K562 (cell line): ENCODE data around the gene RHOF. TPM values are rescaled to one million over a fixed set of nuclear protein-coding genes. Genes with fewer than 3 reads are reported as not detected.

Source experiments
- BRF2 ChIP-seq: IDR thresholded peaks from 3 replicates; pipeline ENCODE4 v1.6.1; 2011; ENCODE audit warnings: borderline replicate concordance, mild to moderate bottlenecking; ENCODE audit not compliant: insufficient read length, insufficient read depth
- CTCF ChIP-seq, 3 experiments: IDR thresholded peaks in 2 of 3; conservative IDR thresholded peaks in 1 of 3; 2 replicates each; pipeline ENCODE4 v1.5.1; 2011 to 2012; ENCODE audit warnings: low read length in 3 of 3, mild to moderate bottlenecking in 3 of 3, control low read depth in 2 of 3, improper control_type of control experiment in 1 of 3, inconsistent platforms in 1 of 3, low read depth in 1 of 3, mixed read lengths in 1 of 3, moderate library complexity in 1 of 3; ENCODE audit not compliant: insufficient read depth in 2 of 3
- EGR1 ChIP-seq: fragments of 450-650 bp; conservative IDR thresholded peaks from 2 replicates; pipeline ENCODE4 v1.6.1; 2017; ENCODE audit warnings: mild to moderate bottlenecking
- GABPB2 ChIP-seq: fragments of 250-450 bp; sonication (Bioruptor Pico); conservative IDR thresholded peaks from 2 replicates; pipeline ENCODE4 v1.5.1; 2021; ENCODE audit warnings: mild to moderate bottlenecking
- HNRNPH1 ChIP-seq: fragments of 200-400 bp; formaldehyde crosslinking; optimal IDR thresholded peaks from 2 replicates; pipeline ENCODE3; 2017; ENCODE audit warnings: low read depth, mild to moderate bottlenecking, low read length, moderate library complexity
- PHF8 ChIP-seq: fragments of 200-600 bp; sonication (generic); IDR thresholded peaks from 2 replicates; pipeline ENCODE4 v1.6.1; 2012; ENCODE audit warnings: mixed run types, mild to moderate bottlenecking, inconsistent platforms, low read length, moderate library complexity, borderline replicate concordance
- RBM39 ChIP-seq: fragments of 200-400 bp; formaldehyde crosslinking; optimal IDR thresholded peaks from 2 replicates; pipeline ENCODE3; 2018; ENCODE audit warnings: low read depth, low read length
- TOE1 ChIP-seq, 2 experiments: fragments of 450-650 bp in 1 of 2; sonication (generic) in 1 of 2; formaldehyde crosslinking in 1 of 2; IDR thresholded peaks; 2 replicates each; pipeline versions ENCODE4 v1.7.1 to v1.8.0; 2016 to 2022; ENCODE audit warnings: borderline replicate concordance in 2 of 2, mild to moderate bottlenecking in 2 of 2, antibody characterized with exemption in 1 of 2, inconsistent platforms in 1 of 2, low read depth in 1 of 2, missing genetic modification reagents in 1 of 2, moderate library complexity in 1 of 2
- ZFP1 ChIP-seq: fragments of 450-650 bp; formaldehyde crosslinking; IDR thresholded peaks from 2 replicates; pipeline ENCODE4 v1.4.0; 2020; ENCODE audit warnings: mild to moderate bottlenecking, mixed read lengths
- ZNF140 ChIP-seq: fragments of 250-450 bp; sonication (Bioruptor Pico); IDR thresholded peaks from 2 replicates; pipeline ENCODE4 v1.8.0; 2021; ENCODE audit warnings: moderate library complexity, mild to moderate bottlenecking, inconsistent platforms
- ZNF395 ChIP-seq: fragments of 200-800 bp; sonication (Bioruptor generic); IDR thresholded peaks from 2 replicates; pipeline ENCODE4 v1.6.1; 2017; ENCODE audit warnings: missing genetic modification characterization, missing compliant biosample characterization
- polyA plus RNA-seq, 8 experiments: library from polyadenylated mRNA; depleted of rRNA in 4 of 8; stranded (reverse) in 5 of 8; unstranded in 3 of 8; fragments of >200 nt; fragmentation: Nextera tagmentation in 2 of 8; fragmentation: Illumina TruSeq in 1 of 8; extraction: Ambion mirVana in 2 of 8; extraction: Trizol in 1 of 8; gene quantifications; 2 replicates each; pipeline versions ENCODE4 v1.2.1 to v1.2.3, GENCODE V29; 2011 to 2014; ENCODE audit warnings: inconsistent platforms in 1 of 8, missing spikeins in 1 of 8
- total RNA-seq, 7 experiments: library from RNA; depleted of rRNA in 6 of 7; stranded (reverse); fragments of >200 nt in 6 of 7; fragmentation: Illumina TruSeq in 2 of 7; extraction: Trizol in 2 of 7; gene quantifications; 2 replicates each; pipeline versions ENCODE4 v1.2.1 to v1.2.3, GENCODE V29; 2011 to 2021; ENCODE audit warnings: low replicate concordance in 1 of 7
- TF ChIP-seq, protein P1 (sequence below): sonication (generic); formaldehyde crosslinking; IDR thresholded peaks from 2 replicates; pipeline ENCODE4 v1.8.0; 2022; ENCODE audit warnings: missing genetic modification reagents, mild to moderate bottlenecking, borderline replicate concordance
- TF ChIP-seq, protein P2 (sequence below): fragments of 250-450 bp; sonication (Bioruptor Pico); IDR thresholded peaks from 2 replicates; pipeline ENCODE4 v1.4.0; 2020; ENCODE audit warnings: mild to moderate bottlenecking, moderate library complexity

The RHOF gene
- total and polyA plus RNA-seq, 9 of the 15 experiments (the other 6 are each of a cell fraction or from before 2014, with no cell fraction given): 0.13 to 10.1 (median 4.0) TPM

- no peak for TF ChIP-seq EGR1
- no peak for TF ChIP-seq ZNF140 (CRISPR knock-in tag)
- TF ChIP-seq CTCF (IDR thresholded peaks at IDR 0.05 in 2 of 3, conservative IDR thresholded peaks at IDR 0.05 in 1 of 3; ENCODE audit: insufficient read depth in 2 of 3, low read depth in 1 of 3, low read length in 3 of 3): no peak
- TF ChIP-seq TOE1 (IDR thresholded peaks at IDR 0.05; ENCODE audit: borderline replicate concordance): no peak
- TF ChIP-seq TOE1 (CRISPR knock-in tag; IDR thresholded peaks at IDR 0.05; ENCODE audit: borderline replicate concordance, low read depth): no peak
- TF ChIP-seq, protein P1, sequence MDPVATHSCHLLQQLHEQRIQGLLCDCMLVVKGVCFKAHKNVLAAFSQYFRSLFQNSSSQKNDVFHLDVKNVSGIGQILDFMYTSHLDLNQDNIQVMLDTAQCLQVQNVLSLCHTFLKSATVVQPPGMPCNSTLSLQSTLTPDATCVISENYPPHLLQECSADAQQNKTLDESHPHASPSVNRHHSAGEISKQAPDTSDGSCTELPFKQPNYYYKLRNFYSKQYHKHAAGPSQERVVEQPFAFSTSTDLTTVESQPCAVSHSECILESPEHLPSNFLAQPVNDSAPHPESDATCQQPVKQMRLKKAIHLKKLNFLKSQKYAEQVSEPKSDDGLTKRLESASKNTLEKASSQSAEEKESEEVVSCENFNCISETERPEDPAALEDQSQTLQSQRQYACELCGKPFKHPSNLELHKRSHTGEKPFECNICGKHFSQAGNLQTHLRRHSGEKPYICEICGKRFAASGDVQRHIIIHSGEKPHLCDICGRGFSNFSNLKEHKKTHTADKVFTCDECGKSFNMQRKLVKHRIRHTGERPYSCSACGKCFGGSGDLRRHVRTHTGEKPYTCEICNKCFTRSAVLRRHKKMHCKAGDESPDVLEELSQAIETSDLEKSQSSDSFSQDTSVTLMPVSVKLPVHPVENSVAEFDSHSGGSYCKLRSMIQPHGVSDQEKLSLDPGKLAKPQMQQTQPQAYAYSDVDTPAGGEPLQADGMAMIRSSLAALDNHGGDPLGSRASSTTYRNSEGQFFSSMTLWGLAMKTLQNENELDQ (CRISPR knock-in tag): no peak
- no peak for TF ChIP-seq ZNF395 (CRISPR knock-in tag)
- peak; percentile 57; the same call in 1 of the 2 replicates for TF ChIP-seq PHF8
- TF ChIP-seq, protein P2, sequence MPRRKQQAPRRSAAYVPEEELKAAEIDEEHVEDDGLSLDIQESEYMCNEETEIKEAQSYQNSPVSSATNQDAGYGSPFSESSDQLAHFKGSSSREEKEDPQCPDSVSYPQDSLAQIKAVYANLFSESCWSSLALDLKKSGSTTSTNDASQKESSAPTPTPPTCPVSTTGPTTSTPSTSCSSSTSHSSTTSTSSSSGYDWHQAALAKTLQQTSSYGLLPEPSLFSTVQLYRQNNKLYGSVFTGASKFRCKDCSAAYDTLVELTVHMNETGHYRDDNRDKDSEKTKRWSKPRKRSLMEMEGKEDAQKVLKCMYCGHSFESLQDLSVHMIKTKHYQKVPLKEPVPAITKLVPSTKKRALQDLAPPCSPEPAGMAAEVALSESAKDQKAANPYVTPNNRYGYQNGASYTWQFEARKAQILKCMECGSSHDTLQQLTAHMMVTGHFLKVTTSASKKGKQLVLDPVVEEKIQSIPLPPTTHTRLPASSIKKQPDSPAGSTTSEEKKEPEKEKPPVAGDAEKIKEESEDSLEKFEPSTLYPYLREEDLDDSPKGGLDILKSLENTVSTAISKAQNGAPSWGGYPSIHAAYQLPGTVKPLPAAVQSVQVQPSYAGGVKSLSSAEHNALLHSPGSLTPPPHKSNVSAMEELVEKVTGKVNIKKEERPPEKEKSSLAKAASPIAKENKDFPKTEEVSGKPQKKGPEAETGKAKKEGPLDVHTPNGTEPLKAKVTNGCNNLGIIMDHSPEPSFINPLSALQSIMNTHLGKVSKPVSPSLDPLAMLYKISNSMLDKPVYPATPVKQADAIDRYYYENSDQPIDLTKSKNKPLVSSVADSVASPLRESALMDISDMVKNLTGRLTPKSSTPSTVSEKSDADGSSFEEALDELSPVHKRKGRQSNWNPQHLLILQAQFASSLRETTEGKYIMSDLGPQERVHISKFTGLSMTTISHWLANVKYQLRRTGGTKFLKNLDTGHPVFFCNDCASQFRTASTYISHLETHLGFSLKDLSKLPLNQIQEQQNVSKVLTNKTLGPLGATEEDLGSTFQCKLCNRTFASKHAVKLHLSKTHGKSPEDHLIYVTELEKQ (CRISPR knock-in tag): no peak
- peak; percentile 35 for TF ChIP-seq RBM39
- TF ChIP-seq GABPB2 (CRISPR knock-in tag): no peak
- no peak for TF ChIP-seq BRF2
- no peak for TF ChIP-seq ZFP1
- no peak for TF ChIP-seq HNRNPH1
These were observed 9.6 kb upstream of the RHOF start (continued) for GRCh38 chr12:121802843-121803698.
